H1 (cell line): ENCODE results near the gene ZNF584. TPM values are rescaled to one million over a fixed set of nuclear protein-coding genes. Genes with fewer than 3 reads are reported as not detected.

Experiments
- CEBPB ChIP-seq: IDR thresholded peaks from 2 replicates; pipeline ENCODE4 v1.6.1; 2012; ENCODE audit warnings: low read depth, low read length
- CHD7 ChIP-seq: fragments of 300-600 bp; sonication (generic); IDR thresholded peaks from 2 replicates; pipeline ENCODE4 v1.7.1; 2012; ENCODE audit warnings: low read length, moderate library complexity, mild to moderate bottlenecking, inconsistent platforms; ENCODE audit not compliant: insufficient replicate concordance
- HDAC2 ChIP-seq, 2 experiments: fragments of 300-600 bp in 1 of 2; sonication (generic) in 1 of 2; IDR thresholded peaks; 2 replicates each; pipeline ENCODE4 v1.6.1; 2011 to 2012; ENCODE audit warnings: low read depth in 2 of 2, low read length in 2 of 2, mild to moderate bottlenecking in 2 of 2, moderate library complexity in 2 of 2, borderline replicate concordance in 1 of 2, inconsistent platforms in 1 of 2
- JUN ChIP-seq: IDR thresholded peaks from 2 replicates; pipeline ENCODE4 v1.6.1; 2011; ENCODE audit warnings: low read depth, mild to moderate bottlenecking, improper control_type of control experiment, low read length
- JUND ChIP-seq: IDR thresholded peaks from 2 replicates; pipeline ENCODE4 v1.6.1; 2011; ENCODE audit warnings: mild to moderate bottlenecking, improper control_type of control experiment, low read length
- KDM5A ChIP-seq: fragments of 200-600 bp; IDR thresholded peaks from 2 replicates; pipeline ENCODE4 v1.7.1; 2012; ENCODE audit warnings: mild to moderate bottlenecking, low read length, inconsistent platforms, mixed read lengths
- POLR2AphosphoS5 ChIP-seq: IDR thresholded peaks from 2 replicates; pipeline ENCODE4 v1.6.1; 2011; ENCODE audit warnings: low read depth, low read length
- RNF2 ChIP-seq: fragments of 200-900, 300-1000 bp; sonication (generic); IDR thresholded peaks from 2 replicates; pipeline ENCODE4 v1.7.1; 2016; ENCODE audit warnings: borderline replicate concordance, low read depth, mild to moderate bottlenecking, antibody characterized with exemption, low read length; ENCODE audit not compliant: poor library complexity, severe bottlenecking; ENCODE audit errors: missing control alignments
- SP4 ChIP-seq: IDR thresholded peaks from 2 replicates; pipeline ENCODE4 v1.6.1; 2012; ENCODE audit warnings: low read length, inconsistent platforms
- polyA plus RNA-seq, 7 experiments: library from polyadenylated mRNA; depleted of rRNA in 3 of 7; stranded (reverse) in 5 of 7; unstranded in 2 of 7; fragments of >200 nt in 5 of 7; fragments of 200-250 nt in 2 of 7; gene quantifications; 1 replicate in 5 of 7; 2 replicates in 1 of 7; 4 replicates in 1 of 7; pipeline versions ENCODE4 v1.2.1 to v1.2.3, GENCODE V29; 2011 to 2013; ENCODE audit warnings: missing spikeins in 2 of 7, mixed read lengths in 2 of 7
- total RNA-seq: library from RNA; stranded (reverse); fragmentation: NEBNext Ultra II Directional; extraction: Animal tissue kit (Norgen Biotek cat#: 25700); gene quantifications from 2 replicates; pipeline ENCODE4 v1.2.1, GENCODE V29; 2021

ZNF584 gene
- total and polyA plus RNA-seq, 2 of the 8 experiments (the other 6 are each of a cell fraction or from before 2014, with no cell fraction given) = 2.5 to 5.2 TPM

GRCh38 chr19:58409010-58409790 is 751 bp downstream of the ZNF584 start (continued):
- no peak for TF ChIP-seq RNF2
- no peak for TF ChIP-seq POLR2AphosphoS5
- no peak for TF ChIP-seq SP4
- no peak for TF ChIP-seq JUN
- TF ChIP-seq JUND = no peak
- TF ChIP-seq CEBPB = no peak
- no peak for TF ChIP-seq KDM5A
- no peak for TF ChIP-seq HDAC2 (IDR thresholded peaks at IDR 0.05; ENCODE audit: borderline replicate concordance in 1 of 2, low read depth in 2 of 2, low read length in 2 of 2)
- no peak for TF ChIP-seq CHD7
- TF ChIP-seq, all 59 proteins: peak for 0
